Urinary bladder (tissue), 4 donors: Measurements from ENCODE around the gene PTPRD. TPM values are rescaled to one million over a fixed set of nuclear protein-coding genes. Genes with fewer than 3 reads are reported as not detected.

Experiments used
- DNase-seq: peaks from one replicate; pipeline ENCODE4 v3.0.0-alpha.2; 2015; ENCODE audit errors: extremely low spot score
- H3K27ac ChIP-seq: one replicate; pipeline ENCODE4 v1.5.1; 2013; ENCODE audit warnings: low read depth, mild to moderate bottlenecking, moderate library complexity
- H3K36me3 ChIP-seq: one replicate; pipeline ENCODE4 v1.6.1; 2013; ENCODE audit warnings: mild to moderate bottlenecking, moderate library complexity; ENCODE audit not compliant: insufficient read depth
- H3K4me1 ChIP-seq: one replicate; pipeline ENCODE4 v1.6.1; 2013; ENCODE audit warnings: mild to moderate bottlenecking, moderate library complexity; ENCODE audit not compliant: insufficient read depth
- H3K4me3 ChIP-seq: one replicate; pipeline ENCODE4 v1.5.1; 2013; ENCODE audit warnings: low read depth, low read length
- WGBS: extraction: QIAGEN DNeasy Blood & Tissue Kit; methylation state at CpG from one replicate; pipeline ENCODE4 v1.1.7; 2013; 5-methylcytosine and 5-hydroxymethylcytosine counted together
- polyA plus RNA-seq: library from polyadenylated mRNA; stranded (reverse); fragments of 200-250 nt; gene quantifications from one replicate; pipeline ENCODE4 v1.2.3, GENCODE V29; 2013
- total RNA-seq: library from RNA; depleted of rRNA; stranded (reverse); fragments of >200 nt; gene quantifications from one replicate; pipeline ENCODE4 v1.2.3, GENCODE V29; 2014
- donor health status: healthy with polysubstance abuse.
- donor health status: healthy.

PTPRD gene
- total and polyA plus RNA-seq, 2 donors = 7.3 to 210 TPM

- 53% methylated on average over 1 of the region's 1 CpG for WGBS
- H3K4me3 ChIP-seq = no peak overlapping the region
- H3K4me1 ChIP-seq = no peaks in the 10 kb centered on the region
- H3K27ac ChIP-seq = no peak overlapping the region
- no peak for DNase-seq
- no peaks in the 10 kb centered on the region for H3K36me3 ChIP-seq
Observed at GRCh38 chr9:10274988-10275387, 337.8 kb downstream of the PTPRD start.

GRCh38 chr9:10274175-10274574 lies 338.6 kb downstream of the PTPRD start:
- Histone ChIP-seq H3K4me1 (no peaks in the 10 kb centered on the region), H3K27ac (no peak overlapping the region), H3K36me3 (no peaks in the 10 kb centered on the region), H3K4me3 (no peak overlapping the region)
- 22% methylated on average over 4 of the region's 4 CpGs for WGBS
- no peak for DNase-seq

GRCh38 chr9:10272830-10273229 lies 340.0 kb downstream of the PTPRD start:
- H3K4me3 ChIP-seq = no peak overlapping the region
- no peaks in the 10 kb centered on the region for H3K4me1 ChIP-seq
- DNase-seq = no peak
- no peaks in the 10 kb centered on the region for H3K36me3 ChIP-seq
- H3K27ac ChIP-seq = no peak overlapping the region

- DNase-seq = no peak
- 19% methylated on average over 8 of the region's 8 CpGs for WGBS
Observed at GRCh38 chr9:10268531-10269485, 344.0 kb downstream of the PTPRD start.

GRCh38 chr9:10265153-10265631 lies 347.6 kb downstream of the PTPRD start:
- 26% methylated on average over 2 of the region's 2 CpGs for WGBS
- no peak overlapping the region for H3K4me3 ChIP-seq
- no peaks in the 10 kb centered on the region for H3K4me1 ChIP-seq
- DNase-seq = peak; percentile 51
- H3K27ac ChIP-seq = no peak overlapping the region
- H3K36me3 ChIP-seq = no peaks in the 10 kb centered on the region

More at GRCh38 chr9:10268531-10269485, 344.0 kb downstream of the PTPRD start:
- H3K27ac ChIP-seq = no peak overlapping the region
- H3K4me3 ChIP-seq = no peak overlapping the region
- H3K36me3 ChIP-seq = no peaks in the 10 kb centered on the region
- no peaks in the 10 kb centered on the region for H3K4me1 ChIP-seq

GRCh38 chr9:10260501-10260900 lies 352.3 kb downstream of the PTPRD start:
- WGBS = 82% methylated on average over 1 of the region's 1 CpG
- Histone ChIP-seq H3K36me3 (no peaks in the 10 kb centered on the region), H3K4me1 (no peaks in the 10 kb centered on the region), H3K4me3 (no peak overlapping the region), H3K27ac (no peak overlapping the region)
- no peak for DNase-seq

GRCh38 chr9:10259668-10260067 lies 353.1 kb downstream of the PTPRD start:
- WGBS = 85% methylated on average over 4 of the region's 4 CpGs
- no peaks in the 10 kb centered on the region for H3K36me3 ChIP-seq

GRCh38 chr9:10255758-10256157 lies 357.0 kb downstream of the PTPRD start:
- Histone ChIP-seq H3K27ac (no peak overlapping the region), H3K36me3 (no peaks in the 10 kb centered on the region), H3K4me3 (no peak overlapping the region), H3K4me1 (no peaks in the 10 kb centered on the region)
- DNase-seq = no peak
- 89% methylated on average over 4 of the region's 4 CpGs for WGBS

More at GRCh38 chr9:10259668-10260067, 353.1 kb downstream of the PTPRD start:
- Histone ChIP-seq H3K27ac (no peak overlapping the region), H3K4me3 (no peak overlapping the region), H3K4me1 (no peaks in the 10 kb centered on the region)
- no peak for DNase-seq

GRCh38 chr9:10254338-10254737 lies 358.5 kb downstream of the PTPRD start:
- Histone ChIP-seq H3K4me1 (no peaks in the 10 kb centered on the region), H3K27ac (no peak overlapping the region), H3K36me3 (no peaks in the 10 kb centered on the region), H3K4me3 (no peak overlapping the region)
- DNase-seq = no peak
- WGBS = 27% methylated on average over 3 of the region's 3 CpGs

- H3K36me3 ChIP-seq = no peaks in the 10 kb centered on the region
- no peak overlapping the region for H3K27ac ChIP-seq
- 94% methylated on average over 4 of the region's 4 CpGs for WGBS
- H3K4me1 ChIP-seq = no peaks in the 10 kb centered on the region
- DNase-seq = no peak
- no peak overlapping the region for H3K4me3 ChIP-seq
Observed at GRCh38 chr9:10253341-10253740, 359.5 kb downstream of the PTPRD start.

- WGBS = 82% methylated on average over 2 of the region's 2 CpGs
- no peak overlapping the region for H3K4me3 ChIP-seq
- no peaks in the 10 kb centered on the region for H3K4me1 ChIP-seq
Observed at GRCh38 chr9:10252174-10252573, 360.6 kb downstream of the PTPRD start.

GRCh38 chr9:10251490-10251889 lies 361.3 kb downstream of the PTPRD start:
- no peak for DNase-seq
- Histone ChIP-seq H3K4me1 (no peaks in the 10 kb centered on the region), H3K36me3 (no peaks in the 10 kb centered on the region), H3K4me3 (no peak overlapping the region), H3K27ac (no peak overlapping the region)
- 91% methylated on average over 1 of the region's 1 CpG for WGBS

More at GRCh38 chr9:10252174-10252573, 360.6 kb downstream of the PTPRD start:
- Histone ChIP-seq H3K27ac (no peak overlapping the region), H3K36me3 (no peaks in the 10 kb centered on the region)
- DNase-seq = no peak

- 45% methylated on average over 1 of the region's 1 CpG for WGBS
- no peak for DNase-seq
- no peak overlapping the region for H3K27ac ChIP-seq
- H3K4me1 ChIP-seq = no peaks in the 10 kb centered on the region
- no peaks in the 10 kb centered on the region for H3K36me3 ChIP-seq
- H3K4me3 ChIP-seq = no peak overlapping the region
Observed at GRCh38 chr9:10250219-10250618, 362.6 kb downstream of the PTPRD start.

- no peak overlapping the region for H3K27ac ChIP-seq
- 95% methylated on average over 1 of the region's 1 CpG for WGBS
Observed at GRCh38 chr9:10248890-10249289, 363.9 kb downstream of the PTPRD start.

More at GRCh38 chr9:10248890-10249289, 363.9 kb downstream of the PTPRD start:
- no peaks in the 10 kb centered on the region for H3K36me3 ChIP-seq
- no peak overlapping the region for H3K4me3 ChIP-seq
- DNase-seq = no peak
- H3K4me1 ChIP-seq = no peaks in the 10 kb centered on the region
